Activated T-cell treated with anti-CD3 and anti-CD28 coated beads for 1 hour (primary cell): ENCODE data around the gene NEO1.
A peak's percentile ranks its signal among the peaks of the same experiment; 100 is the strongest.

ENCODE experiments used
- DNase-seq: peaks from one replicate; pipeline ENCODE4 v3.0.0-alpha.2; 2020; ENCODE audit warnings: low read depth

The NEO1 gene, protein sequence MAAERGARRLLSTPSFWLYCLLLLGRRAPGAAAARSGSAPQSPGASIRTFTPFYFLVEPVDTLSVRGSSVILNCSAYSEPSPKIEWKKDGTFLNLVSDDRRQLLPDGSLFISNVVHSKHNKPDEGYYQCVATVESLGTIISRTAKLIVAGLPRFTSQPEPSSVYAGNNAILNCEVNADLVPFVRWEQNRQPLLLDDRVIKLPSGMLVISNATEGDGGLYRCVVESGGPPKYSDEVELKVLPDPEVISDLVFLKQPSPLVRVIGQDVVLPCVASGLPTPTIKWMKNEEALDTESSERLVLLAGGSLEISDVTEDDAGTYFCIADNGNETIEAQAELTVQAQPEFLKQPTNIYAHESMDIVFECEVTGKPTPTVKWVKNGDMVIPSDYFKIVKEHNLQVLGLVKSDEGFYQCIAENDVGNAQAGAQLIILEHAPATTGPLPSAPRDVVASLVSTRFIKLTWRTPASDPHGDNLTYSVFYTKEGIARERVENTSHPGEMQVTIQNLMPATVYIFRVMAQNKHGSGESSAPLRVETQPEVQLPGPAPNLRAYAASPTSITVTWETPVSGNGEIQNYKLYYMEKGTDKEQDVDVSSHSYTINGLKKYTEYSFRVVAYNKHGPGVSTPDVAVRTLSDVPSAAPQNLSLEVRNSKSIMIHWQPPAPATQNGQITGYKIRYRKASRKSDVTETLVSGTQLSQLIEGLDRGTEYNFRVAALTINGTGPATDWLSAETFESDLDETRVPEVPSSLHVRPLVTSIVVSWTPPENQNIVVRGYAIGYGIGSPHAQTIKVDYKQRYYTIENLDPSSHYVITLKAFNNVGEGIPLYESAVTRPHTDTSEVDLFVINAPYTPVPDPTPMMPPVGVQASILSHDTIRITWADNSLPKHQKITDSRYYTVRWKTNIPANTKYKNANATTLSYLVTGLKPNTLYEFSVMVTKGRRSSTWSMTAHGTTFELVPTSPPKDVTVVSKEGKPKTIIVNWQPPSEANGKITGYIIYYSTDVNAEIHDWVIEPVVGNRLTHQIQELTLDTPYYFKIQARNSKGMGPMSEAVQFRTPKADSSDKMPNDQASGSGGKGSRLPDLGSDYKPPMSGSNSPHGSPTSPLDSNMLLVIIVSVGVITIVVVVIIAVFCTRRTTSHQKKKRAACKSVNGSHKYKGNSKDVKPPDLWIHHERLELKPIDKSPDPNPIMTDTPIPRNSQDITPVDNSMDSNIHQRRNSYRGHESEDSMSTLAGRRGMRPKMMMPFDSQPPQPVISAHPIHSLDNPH (N-terminal part only)

DNA sequence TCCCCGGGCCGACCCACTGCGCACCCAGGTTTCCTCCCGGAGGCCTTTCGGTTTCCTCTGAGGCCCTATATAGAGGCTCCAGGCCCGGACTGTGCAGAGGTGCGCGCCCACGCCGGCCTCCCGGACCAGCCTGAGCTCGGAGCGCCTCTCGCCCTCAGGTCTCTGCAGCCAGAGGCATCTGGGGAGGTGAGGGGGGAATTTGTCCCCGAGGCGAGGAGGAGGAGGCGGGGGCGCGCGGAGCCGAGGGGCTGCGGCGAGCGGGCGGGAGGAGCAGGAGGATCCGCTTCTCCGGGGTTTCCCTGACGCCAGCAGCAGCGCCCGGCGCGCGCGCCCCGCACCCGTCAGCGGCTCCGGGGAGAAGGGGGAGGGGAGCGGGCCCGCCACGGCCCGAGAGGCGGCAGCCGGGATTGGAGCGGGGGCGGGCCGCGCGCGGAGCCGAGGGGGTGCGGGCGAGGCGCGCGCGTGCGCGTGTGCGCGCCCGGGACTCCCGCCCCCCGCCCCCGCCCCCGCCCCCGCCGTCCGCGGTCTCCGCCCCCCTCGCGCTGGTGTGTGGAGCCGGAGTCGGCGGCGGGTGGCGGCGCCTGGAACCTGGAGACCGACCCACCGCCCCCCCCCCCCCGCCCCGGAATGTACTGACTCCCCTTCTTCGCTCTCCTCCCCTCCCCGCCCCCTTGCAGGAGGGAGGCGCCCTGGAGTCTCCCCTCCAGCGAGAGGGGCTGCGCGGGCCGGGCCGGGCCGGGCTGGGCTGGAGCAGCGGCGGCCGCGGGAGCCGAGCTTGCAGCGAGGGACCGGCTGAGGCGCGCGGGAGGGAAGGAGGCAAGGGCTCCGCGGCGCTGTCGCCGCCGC is at the start of gene NEO1:
Gene NEO1, plus strand, starts transcription at position 657 of the 846 bp plus-strand sequence. CDS start 213 bp downstream, outside the sequence.
- DNase-seq: peak; percentile 65

DNA sequence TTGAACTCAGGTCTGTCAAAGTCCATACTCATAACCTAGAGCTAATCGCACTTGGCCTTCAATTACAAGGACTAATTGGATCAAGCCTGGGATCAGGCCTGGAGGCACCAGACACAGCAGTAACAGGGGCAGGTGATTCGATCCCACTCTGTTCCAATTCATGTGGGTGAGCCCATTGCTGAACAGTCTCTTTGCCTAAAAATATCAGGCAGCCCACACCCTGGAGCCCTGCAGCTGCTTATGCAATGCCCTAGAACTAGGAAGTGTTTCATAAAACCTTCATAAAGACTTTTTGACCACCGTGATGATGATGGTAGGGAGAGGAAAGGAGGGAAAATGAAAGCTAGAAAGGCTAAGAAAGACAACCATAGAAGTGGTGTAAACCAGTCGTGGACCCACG is 47.8 kb upstream of the NEO1 start:
- DNase-seq: no peak

DNA sequence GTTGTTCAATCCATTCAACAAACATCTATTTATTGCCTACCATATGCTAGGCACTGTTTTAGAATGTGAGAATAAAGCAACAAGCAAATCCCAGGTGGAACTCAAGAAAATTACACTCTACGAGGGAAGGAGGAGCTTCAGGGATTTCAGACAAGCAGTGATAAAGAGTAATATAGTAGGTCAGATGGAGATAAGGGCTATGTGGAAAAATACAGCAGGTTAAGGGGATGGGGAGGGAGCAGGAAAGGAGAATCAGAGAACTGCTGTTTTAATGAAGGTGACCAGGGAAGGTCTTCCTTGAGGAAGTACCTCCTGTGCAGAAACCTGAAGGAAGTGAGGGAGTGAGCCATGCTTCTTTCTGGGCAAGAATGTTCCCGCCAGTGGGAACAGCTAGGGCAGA is 47.2 kb upstream of the NEO1 start:
- DNase-seq: no peak

DNA sequence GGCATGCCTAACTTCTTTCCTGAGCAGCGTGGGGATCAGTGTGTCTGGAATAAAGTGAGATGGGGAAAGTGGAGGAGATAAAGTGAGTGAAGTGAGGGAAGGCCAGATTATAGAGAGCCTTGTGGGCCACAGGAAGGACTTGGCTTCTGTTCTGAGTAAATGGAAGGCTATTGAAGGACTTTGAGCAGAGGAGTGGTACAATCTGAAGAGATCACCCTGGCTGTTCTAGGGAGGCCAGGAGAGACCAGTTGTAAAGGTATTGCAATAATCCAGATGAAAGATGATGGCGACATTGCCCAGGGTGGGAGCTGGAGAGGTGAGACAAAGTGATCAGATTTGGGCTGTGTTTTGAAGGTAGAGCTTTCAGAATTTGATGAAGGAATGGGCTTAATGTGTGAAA is 46.8 kb upstream of the NEO1 start:
- no peak for DNase-seq

DNA sequence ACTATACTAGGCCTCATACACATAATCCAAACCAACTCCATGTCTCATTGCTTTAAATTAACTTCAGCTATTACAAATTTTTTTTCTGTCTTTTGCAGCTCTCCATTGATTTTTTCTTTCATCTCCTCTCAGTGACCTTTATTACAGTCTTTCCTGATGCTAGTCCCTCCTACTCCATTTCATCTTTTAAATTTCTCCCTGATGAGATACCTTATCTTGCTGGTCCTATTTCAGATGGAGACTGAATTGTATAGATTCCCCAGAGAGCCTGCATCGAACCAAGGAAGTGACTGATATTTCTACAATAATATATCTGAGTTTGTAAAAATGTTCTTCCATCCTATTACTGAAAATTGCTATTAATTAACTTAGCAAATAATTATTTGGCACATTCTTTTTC is 45.7 kb upstream of the NEO1 start:
- no peak for DNase-seq

DNA sequence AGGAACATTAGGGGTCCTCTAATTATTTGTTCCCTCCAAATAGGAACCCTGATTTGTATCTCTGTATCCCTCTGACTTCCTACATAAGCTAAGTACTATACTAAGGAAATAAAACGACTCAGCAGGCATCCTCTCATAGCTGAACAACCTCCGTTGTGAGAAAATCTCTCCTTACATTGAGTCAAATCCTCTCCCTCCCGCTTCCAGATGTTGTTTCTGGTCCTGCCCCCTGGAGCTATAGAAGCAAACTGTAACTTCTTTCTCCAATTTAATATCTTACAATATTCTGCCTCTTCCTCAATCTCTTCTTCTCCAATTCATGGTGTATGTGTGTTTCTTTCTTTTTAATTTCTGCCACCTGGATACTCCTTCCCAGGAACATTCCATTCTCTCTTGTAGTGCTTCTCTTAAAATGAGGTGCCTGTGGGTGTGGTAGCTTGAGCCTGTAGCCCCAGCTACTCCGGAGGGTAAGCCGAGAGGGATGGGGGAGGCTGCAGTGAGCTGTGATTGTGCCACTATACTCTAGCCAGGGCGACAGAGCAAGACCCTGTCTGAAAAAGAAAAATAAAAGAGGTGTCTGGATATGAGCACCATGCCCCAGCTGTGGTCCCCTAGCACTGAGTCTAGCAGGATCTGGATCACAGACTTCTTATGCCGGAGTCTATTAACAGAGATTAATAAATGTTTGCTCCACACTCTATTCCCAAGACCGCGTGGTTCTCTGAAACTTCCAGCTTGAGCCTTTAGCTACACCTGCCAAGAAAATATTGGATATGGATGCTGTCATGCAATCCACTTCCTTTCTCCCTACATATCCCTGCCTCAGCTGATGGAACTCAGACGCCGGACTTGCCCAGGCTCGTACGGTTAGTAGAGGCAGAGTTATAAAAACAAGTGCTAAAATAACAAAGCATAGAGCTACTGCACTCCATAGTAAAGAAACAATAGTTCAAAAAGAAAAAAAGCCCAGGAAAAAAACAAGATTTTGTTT is 42.9 kb upstream of the NEO1 start:
- no peak for DNase-seq

DNA sequence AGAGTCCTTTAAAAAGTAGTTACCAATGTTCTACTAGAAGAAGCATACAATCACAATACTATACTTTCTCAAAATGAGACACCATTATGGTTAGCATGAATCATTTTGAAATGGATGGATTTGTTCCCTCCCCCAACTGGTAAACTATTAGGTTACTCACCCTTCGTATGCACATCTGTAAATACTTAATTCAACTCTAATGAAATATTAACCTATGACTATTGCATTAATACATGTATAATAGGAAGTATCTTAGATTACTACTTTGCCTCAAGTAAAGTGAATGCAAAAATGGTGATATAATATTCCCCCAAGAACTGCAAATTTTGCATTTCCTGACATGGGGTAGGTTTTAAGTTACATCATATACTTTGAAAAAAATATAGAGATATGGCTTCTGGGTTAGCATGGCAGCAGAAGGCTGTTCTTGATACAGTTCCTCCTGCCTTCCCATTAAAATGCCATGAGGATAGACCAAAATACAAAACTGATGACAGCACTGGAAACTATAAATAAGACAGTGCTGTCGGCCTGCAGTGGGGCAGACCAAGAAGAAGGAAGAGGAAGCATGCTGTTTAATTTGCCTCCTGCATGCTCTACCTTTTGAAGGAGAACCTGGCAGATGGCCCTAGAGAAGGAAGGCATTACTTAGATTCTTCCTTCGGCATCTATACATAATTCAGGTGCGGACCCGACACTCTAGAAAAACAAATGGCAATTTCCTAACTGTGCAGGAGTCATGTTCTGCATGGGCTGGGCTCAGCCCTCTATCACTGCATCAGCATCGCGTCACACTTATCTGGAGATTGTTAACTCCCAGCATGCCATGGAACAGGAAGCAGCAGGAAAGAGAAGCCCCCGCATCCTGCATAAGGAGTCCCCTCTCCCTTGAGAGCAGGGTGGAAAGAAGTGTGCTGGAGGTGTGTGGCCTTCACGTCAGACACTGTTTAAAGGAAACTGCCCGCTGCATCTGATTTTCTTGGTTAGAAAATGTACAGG is 41.8 kb upstream of the NEO1 start:
- no peak for DNase-seq

DNA sequence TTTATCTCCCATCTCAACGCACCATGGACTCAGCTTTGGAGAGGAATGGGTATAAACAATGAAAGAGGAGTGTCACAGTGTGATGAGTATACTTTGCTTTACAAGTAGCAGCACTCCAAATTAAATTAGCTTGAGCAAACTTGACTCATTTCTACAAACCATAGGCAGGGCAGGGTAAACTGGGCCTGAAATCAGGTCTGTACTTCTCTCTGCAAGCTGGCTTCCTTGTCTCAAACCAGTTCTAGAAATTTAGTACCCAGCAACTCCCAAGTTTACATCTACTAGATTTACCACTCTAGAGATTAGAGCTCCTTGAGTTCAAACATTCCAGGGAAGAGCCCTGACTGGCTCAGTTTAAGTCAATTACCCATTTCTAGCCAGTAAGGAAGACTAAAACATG is 37.4 kb upstream of the NEO1 start:
- DNase-seq: no peak

DNA sequence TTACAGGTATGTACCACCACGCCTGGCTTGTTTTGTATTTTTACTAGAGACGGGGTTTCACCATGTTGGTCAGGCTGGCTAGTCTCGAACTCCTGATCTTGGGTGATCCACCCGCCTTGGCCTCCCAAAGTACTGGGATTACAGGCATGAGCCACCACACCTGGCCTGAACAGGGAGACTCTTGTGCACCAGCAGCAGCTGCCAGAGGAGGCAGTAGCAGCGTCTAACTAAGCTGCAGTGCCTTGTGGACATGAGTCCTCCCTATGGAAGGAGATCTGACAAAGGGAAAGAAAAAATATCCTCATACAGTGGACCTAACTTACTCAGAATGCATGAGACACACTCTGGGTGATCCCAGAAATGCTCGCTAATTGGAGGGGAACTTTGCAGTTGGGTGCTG is 36.8 kb upstream of the NEO1 start:
- no peak for DNase-seq

DNA sequence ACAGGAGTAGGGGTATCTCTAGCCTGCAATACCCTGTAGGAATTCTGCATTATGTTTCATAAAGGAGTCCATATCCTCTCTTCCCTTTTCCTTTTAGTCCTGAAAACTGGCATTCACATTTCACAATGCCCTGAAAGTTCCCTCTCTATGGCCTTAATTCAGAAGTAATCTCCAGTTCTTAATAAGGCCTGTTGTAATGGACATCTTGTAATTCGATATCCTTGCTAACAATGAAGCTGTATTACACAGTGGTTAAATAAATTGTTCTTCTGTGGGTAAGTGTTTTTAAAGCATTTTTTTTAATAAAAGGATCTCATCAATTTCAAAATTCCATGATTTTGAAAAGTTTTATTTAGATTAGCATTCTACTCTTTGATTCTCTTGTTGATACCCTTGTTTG is 34.3 kb upstream of the NEO1 start:
- no peak for DNase-seq

DNA sequence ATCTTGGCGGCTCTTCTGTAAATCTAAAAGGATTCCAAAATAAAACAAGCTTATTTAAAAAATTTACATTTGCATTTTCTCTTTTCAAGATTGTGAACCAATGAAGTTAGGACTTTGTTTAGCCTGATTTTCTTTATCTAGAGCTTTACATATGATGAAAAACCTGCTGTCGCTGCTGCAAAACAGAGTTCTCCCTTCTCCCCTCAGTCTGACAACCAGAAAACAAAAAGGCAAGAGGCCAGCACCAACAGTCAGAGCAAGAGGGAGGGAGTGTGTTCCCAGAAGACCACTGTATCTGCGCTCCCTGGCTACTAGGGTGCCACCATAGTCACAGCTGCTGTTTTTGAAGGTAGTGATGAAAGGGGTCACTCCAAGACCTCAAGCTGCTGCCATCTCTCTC is 33.1 kb upstream of the NEO1 start:
- no peak for DNase-seq

DNA sequence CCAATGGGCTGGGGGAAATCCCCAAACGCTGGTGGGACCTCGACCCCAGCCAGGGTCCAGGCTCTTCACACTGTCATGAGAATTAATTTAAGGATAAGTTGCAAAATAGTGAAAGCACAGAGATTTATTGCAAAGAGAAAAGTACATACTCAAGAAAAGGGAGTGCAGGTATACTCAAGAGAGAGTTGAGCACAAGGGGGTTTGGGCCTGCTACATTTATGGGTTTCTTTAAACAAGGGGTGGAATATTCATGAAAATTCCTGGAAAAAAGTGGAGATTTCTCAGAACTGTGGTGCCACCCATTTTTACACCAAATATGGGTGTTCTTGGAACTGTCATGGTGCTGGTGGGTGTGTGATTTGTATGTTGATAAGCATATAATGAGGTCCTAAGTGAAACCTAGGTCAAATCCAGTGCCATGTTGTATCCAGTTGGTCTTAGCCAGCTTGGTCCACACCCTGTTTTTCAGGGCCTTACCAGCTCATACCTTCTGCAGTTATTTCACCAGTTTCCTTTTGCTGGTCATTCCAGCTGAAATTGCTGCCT is 32.6 kb upstream of the NEO1 start:
- no peak for DNase-seq

DNA sequence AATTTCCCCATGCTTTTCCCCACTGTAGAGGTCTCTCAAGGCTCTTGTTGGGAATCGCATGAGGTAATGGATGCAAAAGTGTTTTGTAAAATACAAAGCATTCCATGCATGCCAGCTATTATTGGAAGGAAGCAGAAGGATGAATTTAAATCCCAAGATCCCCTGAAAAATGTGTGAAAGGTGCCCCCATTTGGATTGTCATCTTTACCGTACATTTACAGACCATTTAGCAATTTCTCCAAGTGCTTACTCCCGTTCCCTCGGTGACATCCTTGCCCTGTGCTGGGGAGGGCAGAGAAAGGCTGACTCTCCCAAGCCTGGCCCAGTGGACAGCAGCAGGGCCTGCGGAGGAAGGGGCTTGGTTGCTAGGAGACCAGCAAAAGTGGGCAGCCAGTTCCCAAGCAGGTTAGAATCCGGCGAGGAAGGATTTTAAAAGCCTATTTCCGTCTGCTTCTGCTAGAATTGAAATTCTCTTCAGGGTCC is 31.1 kb upstream of the NEO1 start:
- no peak for DNase-seq

DNA sequence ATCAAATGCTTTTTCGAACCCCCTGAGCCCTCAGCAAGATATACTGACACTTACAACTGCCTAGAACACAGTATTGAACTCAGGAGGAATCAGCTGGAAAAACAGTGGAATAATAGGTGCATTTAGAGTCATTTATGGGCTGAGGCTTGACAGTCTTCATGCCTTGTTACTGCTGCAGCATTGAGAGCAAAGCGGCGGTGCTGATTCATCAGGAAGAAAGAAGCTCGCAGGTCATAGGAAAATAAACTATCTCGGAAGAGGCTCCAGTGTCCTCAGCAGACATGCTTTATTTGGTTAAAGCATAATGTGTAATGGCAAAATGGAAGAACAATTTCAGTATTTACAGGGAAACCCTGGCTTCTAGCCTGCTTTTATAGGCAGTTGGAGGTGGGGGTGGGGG is 30.1 kb upstream of the NEO1 start:
- no peak for DNase-seq

DNA sequence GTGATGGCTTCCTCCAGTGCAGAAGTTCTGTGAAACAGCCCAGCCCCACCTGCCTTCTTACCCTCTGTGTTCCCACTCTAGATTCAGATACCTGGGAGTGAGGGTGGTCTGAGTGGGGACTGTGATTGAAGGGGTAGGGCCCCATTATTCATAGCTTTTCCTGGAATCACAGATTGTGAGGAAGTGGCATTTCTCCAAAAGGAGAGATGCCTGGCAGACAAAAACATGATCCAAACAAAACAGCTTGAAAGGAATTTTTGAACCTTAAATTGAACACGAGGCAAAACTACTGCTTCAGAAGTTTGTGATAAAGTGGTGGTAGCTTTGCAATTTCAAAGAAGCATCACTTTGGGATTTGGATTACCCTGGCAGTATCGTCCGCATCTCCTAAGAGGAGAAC is 29.2 kb upstream of the NEO1 start:
- no peak for DNase-seq

DNA sequence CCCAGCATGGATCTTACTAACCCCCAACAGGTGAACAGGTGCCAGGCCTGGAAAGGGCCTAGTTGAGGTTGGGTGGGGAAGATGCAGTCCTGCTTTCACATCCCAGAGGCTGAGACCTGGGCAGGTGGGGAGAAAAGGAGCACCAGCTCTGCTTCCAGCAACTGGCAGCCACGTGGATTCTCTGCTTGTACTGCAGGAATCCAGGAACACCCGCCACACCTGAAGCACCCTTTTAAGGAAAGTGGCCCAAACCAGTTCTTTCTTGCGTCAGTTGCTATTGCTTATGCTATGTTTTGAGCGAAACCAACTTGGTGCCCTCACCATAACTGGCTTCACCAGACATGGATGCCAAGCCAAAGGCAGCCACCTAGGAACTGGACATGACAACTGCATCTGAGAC is 28.1 kb upstream of the NEO1 start:
- no peak for DNase-seq

DNA sequence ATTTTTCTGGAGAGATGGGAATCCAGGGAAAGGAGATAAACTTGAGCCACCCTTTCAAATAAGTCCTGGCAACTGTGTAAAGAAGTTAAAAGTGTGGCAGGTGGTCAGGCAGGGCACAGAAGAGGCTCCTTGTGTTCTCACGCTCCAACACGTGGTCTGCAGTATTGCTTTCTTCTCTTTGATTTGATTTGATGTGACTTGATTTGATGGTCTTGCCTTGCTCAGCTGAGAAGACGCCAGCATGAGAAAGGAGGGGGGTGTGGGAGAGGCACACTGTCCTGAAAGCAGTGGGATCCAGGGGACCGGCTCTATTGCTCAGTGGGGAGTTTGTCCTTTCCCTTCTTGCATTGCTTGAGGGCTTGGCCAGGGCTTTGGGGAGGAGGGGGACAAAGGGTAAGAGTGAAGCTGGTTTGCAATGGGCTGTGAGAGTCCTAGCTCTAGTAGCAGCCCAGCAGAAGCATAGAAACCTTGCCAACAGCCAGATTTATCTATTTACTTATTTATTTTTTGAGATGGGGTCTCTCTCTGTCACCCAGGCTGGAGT is 25.7 kb upstream of the NEO1 start:
- no peak for DNase-seq

DNA sequence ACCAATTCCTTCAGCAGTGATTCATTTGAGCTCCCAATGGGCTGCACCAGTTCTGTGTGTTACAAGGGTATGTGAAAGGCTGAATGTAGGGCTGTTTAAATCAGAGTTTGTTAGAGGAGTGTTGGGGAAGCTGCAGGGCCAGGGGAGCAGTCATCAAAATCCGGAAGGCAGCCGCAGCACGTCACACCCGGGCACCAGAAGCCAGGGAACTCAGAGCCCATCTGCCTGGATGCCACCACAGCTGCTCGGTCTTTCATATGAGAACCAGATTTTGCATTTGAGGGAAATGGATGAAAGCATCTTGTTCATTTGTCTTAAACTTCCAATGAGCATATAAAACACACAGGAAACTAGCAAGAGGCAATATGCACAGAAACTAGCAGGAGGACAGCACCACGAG is 24.2 kb upstream of the NEO1 start:
- no peak for DNase-seq
